ENCODE results near the gene PPP2R1B. TPM values are rescaled to one million over a fixed set of nuclear protein-coding genes. Genes with fewer than 3 reads are reported as not detected.

Gene PPP2R1B
- total RNA-seq, 1 donor from 2014 or later: 44.5 TPM

DNA sequence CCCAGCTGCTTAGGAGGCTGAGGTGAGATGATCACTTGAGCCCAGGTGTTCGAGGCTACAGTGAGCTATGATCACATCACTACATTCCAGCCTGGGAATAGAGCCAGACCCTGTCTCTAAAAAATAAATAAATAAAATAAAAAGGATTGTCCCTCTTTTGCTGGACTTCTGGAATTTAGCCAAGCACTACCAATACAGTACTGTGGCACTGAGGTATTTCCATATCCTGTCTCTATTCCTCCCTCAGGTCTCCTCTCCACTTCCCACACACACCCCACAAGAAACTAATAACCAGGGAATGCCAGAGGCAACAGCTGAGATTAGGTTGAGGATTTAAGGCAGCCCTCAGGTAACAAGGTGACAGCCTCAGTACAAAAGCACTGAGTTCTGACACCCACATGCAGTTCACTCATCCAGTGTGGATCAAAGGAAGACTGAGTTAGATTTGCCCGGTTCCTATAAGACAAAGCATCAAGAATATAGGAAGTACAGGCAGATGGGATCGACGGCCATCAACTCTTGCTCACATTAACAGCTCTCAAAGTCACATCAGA is 4.5 kb upstream of the PPP2R1B start:
- Histone ChIP-seq H3K4me2 (ENCODE audit: low read length) (no peak overlapping the region), H2AFZ (ENCODE audit: low read depth, low read length) (no peak overlapping the region), H3K36me3 (ENCODE audit: insufficient read depth, low read length) (no peaks in the 10 kb centered on the region), H3K4me1 (ENCODE audit: insufficient read depth, low read length) (peaks cover 6% of the 10 kb centered on the region), H3K79me2 (ENCODE audit: insufficient read depth, low read length) (peaks cover 5% of the 10 kb centered on the region), H3K9me3 (ENCODE audit: insufficient read depth, low read depth, low read length) (no peaks in the 10 kb centered on the region), H3K4me3 (ENCODE audit: insufficient read depth, low read depth, low read length) (no peak overlapping the region), H4K20me1 (ENCODE audit: insufficient read depth, low read length) (no peaks in the 10 kb centered on the region), H3K9ac (ENCODE audit: low read length) (no peak overlapping the region), H3K27me3 (ENCODE audit: insufficient read depth, low read length) (no peaks in the 10 kb centered on the region), H3K27ac (ENCODE audit: low read depth, low read length) (no peak overlapping the region)
- TF ChIP-seq, protein P1, sequence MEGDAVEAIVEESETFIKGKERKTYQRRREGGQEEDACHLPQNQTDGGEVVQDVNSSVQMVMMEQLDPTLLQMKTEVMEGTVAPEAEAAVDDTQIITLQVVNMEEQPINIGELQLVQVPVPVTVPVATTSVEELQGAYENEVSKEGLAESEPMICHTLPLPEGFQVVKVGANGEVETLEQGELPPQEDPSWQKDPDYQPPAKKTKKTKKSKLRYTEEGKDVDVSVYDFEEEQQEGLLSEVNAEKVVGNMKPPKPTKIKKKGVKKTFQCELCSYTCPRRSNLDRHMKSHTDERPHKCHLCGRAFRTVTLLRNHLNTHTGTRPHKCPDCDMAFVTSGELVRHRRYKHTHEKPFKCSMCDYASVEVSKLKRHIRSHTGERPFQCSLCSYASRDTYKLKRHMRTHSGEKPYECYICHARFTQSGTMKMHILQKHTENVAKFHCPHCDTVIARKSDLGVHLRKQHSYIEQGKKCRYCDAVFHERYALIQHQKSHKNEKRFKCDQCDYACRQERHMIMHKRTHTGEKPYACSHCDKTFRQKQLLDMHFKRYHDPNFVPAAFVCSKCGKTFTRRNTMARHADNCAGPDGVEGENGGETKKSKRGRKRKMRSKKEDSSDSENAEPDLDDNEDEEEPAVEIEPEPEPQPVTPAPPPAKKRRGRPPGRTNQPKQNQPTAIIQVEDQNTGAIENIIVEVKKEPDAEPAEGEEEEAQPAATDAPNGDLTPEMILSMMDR (IDR thresholded peaks at IDR 0.05; ENCODE audit: insufficient read depth, low read depth, low read length): no peak
- no peak for TF ChIP-seq EZH2 (IDR thresholded peaks at IDR 0.05; ENCODE audit: insufficient read depth, low read length)
- Mint-ChIP-seq H3K27ac (ENCODE audit: unreplicated experiment) (no peak overlapping the region), H3K4me1 (ENCODE audit: low read depth, unreplicated experiment) (peaks cover 6% of the 10 kb centered on the region), H3K27me3 (ENCODE audit: low read depth, unreplicated experiment) (no peaks in the 10 kb centered on the region), H3K36me3 (ENCODE audit: low read depth, unreplicated experiment) (no peaks in the 10 kb centered on the region), H3K4me3 (ENCODE audit: unreplicated experiment) (no peak overlapping the region), H3K9me3 (ENCODE audit: unreplicated experiment) (no peaks in the 10 kb centered on the region)
- no peak for FAIRE-seq
- DNase-seq (ENCODE audit: low read depth): no peak

DNA sequence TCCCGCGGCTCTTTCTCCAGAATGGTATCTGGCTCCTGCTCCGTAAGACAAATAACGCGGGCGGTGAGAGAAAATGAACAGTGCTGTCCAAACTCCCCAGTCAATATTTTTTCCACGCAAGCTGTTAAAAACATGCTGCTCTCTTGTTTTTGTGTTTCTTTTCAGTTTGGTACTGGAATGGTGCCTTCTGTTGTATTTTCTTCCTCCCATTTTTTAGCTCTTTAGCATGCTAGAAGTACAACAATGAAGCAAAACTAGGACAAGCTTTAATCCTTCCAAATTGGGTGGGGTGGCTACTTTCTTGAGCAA is 599 bp upstream of the PPP2R1B start:
- Histone ChIP-seq H3K4me1 (ENCODE audit: insufficient read depth, low read length) (peaks cover 10% of the 10 kb centered on the region), H3K4me2 (ENCODE audit: low read length) (peak overlapping the region; percentile 91), H2AFZ (ENCODE audit: low read depth, low read length) (peak overlapping the region; percentile 87), H4K20me1 (ENCODE audit: insufficient read depth, low read length) (peaks cover 22% of the 10 kb centered on the region), H3K9ac (ENCODE audit: low read length) (peak overlapping the region; percentile 91), H3K79me2 (ENCODE audit: insufficient read depth, low read length) (peaks cover 43% of the 10 kb centered on the region), H3K27me3 (ENCODE audit: insufficient read depth, low read length) (no peaks in the 10 kb centered on the region), H3K36me3 (ENCODE audit: insufficient read depth, low read length) (peaks cover 13% of the 10 kb centered on the region), H3K4me3 (ENCODE audit: insufficient read depth, low read depth, low read length) (peak overlapping the region; percentile 92), H3K9me3 (ENCODE audit: insufficient read depth, low read depth, low read length) (no peaks in the 10 kb centered on the region), H3K27ac (ENCODE audit: low read depth, low read length) (peak overlapping the region; percentile 78)
- TF ChIP-seq EZH2 (IDR thresholded peaks at IDR 0.05; ENCODE audit: insufficient read depth, low read length): no peak
- TF ChIP-seq, protein P1 (IDR thresholded peaks at IDR 0.05; ENCODE audit: insufficient read depth, low read depth, low read length): no peak
- FAIRE-seq (no peak), DNase-seq (ENCODE audit: low read depth) (no peak)
- peak overlapping the region; percentile 94 for H3K4me3 Mint-ChIP-seq (ENCODE audit: unreplicated experiment)
- no peaks in the 10 kb centered on the region for H3K36me3 Mint-ChIP-seq (ENCODE audit: low read depth, unreplicated experiment)
- peaks cover 23% of the 10 kb centered on the region for H3K4me1 Mint-ChIP-seq (ENCODE audit: low read depth, unreplicated experiment)
- no peaks in the 10 kb centered on the region for H3K9me3 Mint-ChIP-seq (ENCODE audit: unreplicated experiment)
- H3K27me3 Mint-ChIP-seq (ENCODE audit: low read depth, unreplicated experiment): no peaks in the 10 kb centered on the region
- peak overlapping the region; percentile 92 for H3K27ac Mint-ChIP-seq (ENCODE audit: unreplicated experiment)

DNA sequence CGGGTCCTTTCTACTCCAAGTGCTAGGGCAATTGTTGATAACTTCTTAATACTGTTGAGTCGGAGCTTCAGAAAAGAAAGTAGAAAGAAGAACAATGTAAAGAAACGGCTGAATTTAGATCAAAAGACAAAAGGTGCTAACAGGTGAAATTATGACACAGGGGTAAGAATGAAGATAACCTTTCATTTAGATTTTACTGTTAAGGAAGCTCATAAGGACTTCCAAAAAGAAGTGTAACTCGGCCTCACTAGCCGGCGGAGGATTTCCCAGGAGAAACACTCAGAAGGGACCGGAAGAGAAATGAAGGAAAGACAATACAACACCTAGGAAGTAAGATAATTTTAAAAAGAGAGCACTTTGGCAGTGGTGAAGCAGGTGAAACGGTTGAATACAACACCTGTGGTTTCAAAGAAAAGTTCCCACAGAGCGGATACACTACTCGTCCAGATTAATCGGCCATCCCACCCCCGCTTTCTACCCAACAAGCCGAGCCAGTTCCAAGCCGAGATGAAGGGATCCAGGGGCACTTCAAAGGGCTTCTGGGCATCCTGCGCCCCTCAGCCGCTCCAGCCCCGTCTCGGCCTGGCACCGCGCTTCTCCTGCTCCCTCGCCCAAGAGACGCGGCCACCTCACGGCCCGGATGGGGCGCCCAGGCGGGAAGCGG is 737 bp downstream of the PPP2R1B start:
- Histone ChIP-seq H4K20me1 (ENCODE audit: insufficient read depth, low read length) (peaks cover 25% of the 10 kb centered on the region), H2AFZ (ENCODE audit: low read depth, low read length) (peak overlapping the region; percentile 86), H3K36me3 (ENCODE audit: insufficient read depth, low read length) (peaks cover 22% of the 10 kb centered on the region), H3K4me3 (ENCODE audit: insufficient read depth, low read depth, low read length) (peak overlapping the region; percentile 92), H3K4me2 (ENCODE audit: low read length) (peak overlapping the region; percentile 91), H3K9ac (ENCODE audit: low read length) (peak overlapping the region; percentile 91), H3K27me3 (ENCODE audit: insufficient read depth, low read length) (no peaks in the 10 kb centered on the region), H3K9me3 (ENCODE audit: insufficient read depth, low read depth, low read length) (no peaks in the 10 kb centered on the region), H3K27ac (ENCODE audit: low read depth, low read length) (peak overlapping the region; percentile 81), H3K79me2 (ENCODE audit: insufficient read depth, low read length) (peaks cover 49% of the 10 kb centered on the region), H3K4me1 (ENCODE audit: insufficient read depth, low read length) (peaks cover 10% of the 10 kb centered on the region)
- H3K4me3 Mint-ChIP-seq (ENCODE audit: unreplicated experiment): peak overlapping the region; percentile 94
- no peaks in the 10 kb centered on the region for H3K9me3 Mint-ChIP-seq (ENCODE audit: unreplicated experiment)
- no peaks in the 10 kb centered on the region for H3K36me3 Mint-ChIP-seq (ENCODE audit: low read depth, unreplicated experiment)
- H3K4me1 Mint-ChIP-seq (ENCODE audit: low read depth, unreplicated experiment): peaks cover 21% of the 10 kb centered on the region
- no peak for DNase-seq (ENCODE audit: low read depth)
- FAIRE-seq: no peak
- H3K27ac Mint-ChIP-seq (ENCODE audit: unreplicated experiment): peak overlapping the region; percentile 63
- no peaks in the 10 kb centered on the region for H3K27me3 Mint-ChIP-seq (ENCODE audit: low read depth, unreplicated experiment)
- TF ChIP-seq, protein P1 (IDR thresholded peaks at IDR 0.05; ENCODE audit: insufficient read depth, low read depth, low read length): no peak
- TF ChIP-seq EZH2 (IDR thresholded peaks at IDR 0.05; ENCODE audit: insufficient read depth, low read length): no peak

Data from astrocyte (in vitro differentiated cells and primary cell).